HepG2 (cell line): ENCODE data around the gene HBA1. TPM values are rescaled to one million over a fixed set of nuclear protein-coding genes. Genes with fewer than 3 reads are reported as not detected.
A peak's percentile ranks its signal among the peaks of the same experiment; 100 is the strongest.

Experiments
- DNMT1 ChIP-seq: sonication (generic); formaldehyde crosslinking; IDR thresholded peaks from 2 replicates; pipeline ENCODE4 v1.5.1; 2020; ENCODE audit warnings: mild to moderate bottlenecking, missing genetic modification reagents
- GTF3A ChIP-seq: sonication (generic); formaldehyde crosslinking; conservative IDR thresholded peaks from 2 replicates; pipeline ENCODE4 v1.4.0; 2020; ENCODE audit warnings: mild to moderate bottlenecking, missing genetic modification reagents
- POLR2G ChIP-seq: fragments of 200-400 bp; formaldehyde crosslinking; IDR thresholded peaks from 2 replicates; pipeline ENCODE4 v1.6.1; 2018; ENCODE audit warnings: mild to moderate bottlenecking, low read depth, low read length, moderate library complexity
- RBFOX2 ChIP-seq: fragments of 200-400 bp; formaldehyde crosslinking; IDR thresholded peaks from 2 replicates; pipeline ENCODE4 v1.6.1; 2017; ENCODE audit warnings: low read depth, mild to moderate bottlenecking, low read length
- ZNF775 ChIP-seq: sonication (generic); formaldehyde crosslinking; IDR thresholded peaks from 2 replicates; pipeline ENCODE4 v1.4.0; 2020; ENCODE audit warnings: missing genetic modification reagents, mild to moderate bottlenecking, moderate library complexity, borderline replicate concordance
- polyA plus RNA-seq, 8 experiments: library from polyadenylated mRNA; depleted of rRNA in 3 of 8; stranded (reverse) in 7 of 8; unstranded in 1 of 8; fragments of >200 nt; fragmentation: Illumina TruSeq in 4 of 8; extraction: Trizol in 4 of 8; gene quantifications; 2 replicates each; pipeline versions ENCODE4 v1.2.1 to v1.2.3, GENCODE V29; 2011 to 2016; ENCODE audit warnings: low read depth in 4 of 8, missing spikeins in 1 of 8, mixed read lengths in 1 of 8; ENCODE audit not compliant: insufficient read depth in 1 of 8
- total RNA-seq, 5 experiments: library from RNA; depleted of rRNA; stranded (reverse); fragments of >200 nt; fragmentation: Illumina TruSeq; extraction: Trizol; gene quantifications; 2 replicates each; pipeline ENCODE4 v1.2.3, GENCODE V29; 2016; ENCODE audit warnings: low read depth in 1 of 5
- TF ChIP-seq, protein P1 (sequence below): sonication (generic); formaldehyde crosslinking; IDR thresholded peaks from 2 replicates; pipeline ENCODE4 v1.4.0; 2020; ENCODE audit warnings: missing genetic modification reagents, borderline replicate concordance
- TF ChIP-seq, protein P2 (sequence below): IDR thresholded peaks from 2 replicates; pipeline ENCODE4 v1.6.1; 2012; ENCODE audit warnings: inconsistent platforms
- TF ChIP-seq, protein P3 (sequence below): sonication (generic); formaldehyde crosslinking; IDR thresholded peaks from 2 replicates; pipeline ENCODE4 v1.8.0; 2022; ENCODE audit warnings: mild to moderate bottlenecking, missing genetic modification reagents, moderate library complexity
- TF ChIP-seq, protein P4 (sequence below): sonication (generic); formaldehyde crosslinking; IDR thresholded peaks from 2 replicates; pipeline ENCODE4 v1.4.0; 2020; ENCODE audit warnings: mild to moderate bottlenecking, missing genetic modification reagents
- TF ChIP-seq, protein P5 (sequence below): IDR thresholded peaks from 2 replicates; pipeline ENCODE4 v1.6.1; 2016; ENCODE audit warnings: missing compliant biosample characterization, missing genetic modification reagents, borderline replicate concordance
- TF ChIP-seq, protein P6 (sequence below): sonication (generic); formaldehyde crosslinking; IDR thresholded peaks from 2 replicates; pipeline ENCODE4 v1.5.0; 2020; ENCODE audit warnings: mild to moderate bottlenecking, missing genetic modification reagents, borderline replicate concordance

The HBA1 gene
- total and polyA plus RNA-seq, 2 of the 13 experiments (the other 11 are each of a cell fraction or from before 2014, with no cell fraction given) = 0.59 TPM; not detected in 1

DNA sequence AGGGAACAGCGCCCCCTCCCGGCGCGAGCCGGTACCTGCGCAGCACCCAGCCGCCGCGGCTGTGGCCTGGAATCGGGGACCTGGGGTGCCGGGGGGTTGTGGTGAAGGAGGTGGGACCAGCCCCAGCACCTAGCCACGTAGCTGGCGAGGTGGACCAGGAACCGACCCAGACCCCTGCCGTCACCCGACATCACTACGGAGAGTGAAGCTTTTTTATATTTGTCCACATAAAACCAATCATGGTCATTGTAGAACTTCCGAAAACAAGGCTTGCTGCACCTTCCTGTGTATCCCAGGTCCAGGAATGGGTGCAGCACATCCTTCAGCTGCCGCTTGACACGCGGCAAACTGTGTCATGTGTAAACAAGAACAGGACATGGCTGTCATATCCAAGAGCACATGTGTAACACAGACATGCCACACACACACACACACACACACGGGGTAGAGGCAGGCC lies 5.1 kb downstream of the HBA1 start (continued):
- TF ChIP-seq, protein P1, sequence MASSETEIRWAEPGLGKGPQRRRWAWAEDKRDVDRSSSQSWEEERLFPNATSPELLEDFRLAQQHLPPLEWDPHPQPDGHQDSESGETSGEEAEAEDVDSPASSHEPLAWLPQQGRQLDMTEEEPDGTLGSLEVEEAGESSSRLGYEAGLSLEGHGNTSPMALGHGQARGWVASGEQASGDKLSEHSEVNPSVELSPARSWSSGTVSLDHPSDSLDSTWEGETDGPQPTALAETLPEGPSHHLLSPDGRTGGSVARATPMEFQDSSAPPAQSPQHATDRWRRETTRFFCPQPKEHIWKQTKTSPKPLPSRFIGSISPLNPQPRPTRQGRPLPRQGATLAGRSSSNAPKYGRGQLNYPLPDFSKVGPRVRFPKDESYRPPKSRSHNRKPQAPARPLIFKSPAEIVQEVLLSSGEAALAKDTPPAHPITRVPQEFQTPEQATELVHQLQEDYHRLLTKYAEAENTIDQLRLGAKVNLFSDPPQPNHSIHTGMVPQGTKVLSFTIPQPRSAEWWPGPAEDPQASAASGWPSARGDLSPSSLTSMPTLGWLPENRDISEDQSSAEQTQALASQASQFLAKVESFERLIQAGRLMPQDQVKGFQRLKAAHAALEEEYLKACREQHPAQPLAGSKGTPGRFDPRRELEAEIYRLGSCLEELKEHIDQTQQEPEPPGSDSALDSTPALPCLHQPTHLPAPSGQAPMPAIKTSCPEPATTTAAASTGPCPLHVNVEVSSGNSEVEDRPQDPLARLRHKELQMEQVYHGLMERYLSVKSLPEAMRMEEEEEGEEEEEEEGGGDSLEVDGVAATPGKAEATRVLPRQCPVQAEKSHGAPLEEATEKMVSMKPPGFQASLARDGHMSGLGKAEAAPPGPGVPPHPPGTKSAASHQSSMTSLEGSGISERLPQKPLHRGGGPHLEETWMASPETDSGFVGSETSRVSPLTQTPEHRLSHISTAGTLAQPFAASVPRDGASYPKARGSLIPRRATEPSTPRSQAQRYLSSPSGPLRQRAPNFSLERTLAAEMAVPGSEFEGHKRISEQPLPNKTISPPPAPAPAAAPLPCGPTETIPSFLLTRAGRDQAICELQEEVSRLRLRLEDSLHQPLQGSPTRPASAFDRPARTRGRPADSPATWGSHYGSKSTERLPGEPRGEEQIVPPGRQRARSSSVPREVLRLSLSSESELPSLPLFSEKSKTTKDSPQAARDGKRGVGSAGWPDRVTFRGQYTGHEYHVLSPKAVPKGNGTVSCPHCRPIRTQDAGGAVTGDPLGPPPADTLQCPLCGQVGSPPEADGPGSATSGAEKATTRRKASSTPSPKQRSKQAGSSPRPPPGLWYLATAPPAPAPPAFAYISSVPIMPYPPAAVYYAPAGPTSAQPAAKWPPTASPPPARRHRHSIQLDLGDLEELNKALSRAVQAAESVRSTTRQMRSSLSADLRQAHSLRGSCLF (CRISPR knock-in tag) = no peak
- TF ChIP-seq, protein P2, sequence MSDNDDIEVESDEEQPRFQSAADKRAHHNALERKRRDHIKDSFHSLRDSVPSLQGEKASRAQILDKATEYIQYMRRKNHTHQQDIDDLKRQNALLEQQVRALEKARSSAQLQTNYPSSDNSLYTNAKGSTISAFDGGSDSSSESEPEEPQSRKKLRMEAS = no peak
- no peak for TF ChIP-seq GTF3A (CRISPR knock-in tag)
- no peak for TF ChIP-seq ZNF775 (CRISPR knock-in tag)
- no peak for TF ChIP-seq DNMT1
- TF ChIP-seq, protein P3, sequence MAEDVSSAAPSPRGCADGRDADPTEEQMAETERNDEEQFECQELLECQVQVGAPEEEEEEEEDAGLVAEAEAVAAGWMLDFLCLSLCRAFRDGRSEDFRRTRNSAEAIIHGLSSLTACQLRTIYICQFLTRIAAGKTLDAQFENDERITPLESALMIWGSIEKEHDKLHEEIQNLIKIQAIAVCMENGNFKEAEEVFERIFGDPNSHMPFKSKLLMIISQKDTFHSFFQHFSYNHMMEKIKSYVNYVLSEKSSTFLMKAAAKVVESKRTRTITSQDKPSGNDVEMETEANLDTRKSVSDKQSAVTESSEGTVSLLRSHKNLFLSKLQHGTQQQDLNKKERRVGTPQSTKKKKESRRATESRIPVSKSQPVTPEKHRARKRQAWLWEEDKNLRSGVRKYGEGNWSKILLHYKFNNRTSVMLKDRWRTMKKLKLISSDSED (CRISPR knock-in tag) = no peak
- TF ChIP-seq, protein P4, sequence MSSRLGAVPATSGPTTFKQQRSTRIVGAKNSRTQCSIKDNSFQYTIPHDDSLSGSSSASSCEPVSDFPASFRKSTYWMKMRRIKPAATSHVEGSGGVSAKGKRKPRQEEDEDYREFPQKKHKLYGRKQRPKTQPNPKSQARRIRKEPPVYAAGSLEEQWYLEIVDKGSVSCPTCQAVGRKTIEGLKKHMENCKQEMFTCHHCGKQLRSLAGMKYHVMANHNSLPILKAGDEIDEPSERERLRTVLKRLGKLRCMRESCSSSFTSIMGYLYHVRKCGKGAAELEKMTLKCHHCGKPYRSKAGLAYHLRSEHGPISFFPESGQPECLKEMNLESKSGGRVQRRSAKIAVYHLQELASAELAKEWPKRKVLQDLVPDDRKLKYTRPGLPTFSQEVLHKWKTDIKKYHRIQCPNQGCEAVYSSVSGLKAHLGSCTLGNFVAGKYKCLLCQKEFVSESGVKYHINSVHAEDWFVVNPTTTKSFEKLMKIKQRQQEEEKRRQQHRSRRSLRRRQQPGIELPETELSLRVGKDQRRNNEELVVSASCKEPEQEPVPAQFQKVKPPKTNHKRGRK (CRISPR knock-in tag) = no peak
- peak; percentile 14; the same call in 1 of the 2 replicates for TF ChIP-seq POLR2G
- TF ChIP-seq, protein P5, sequence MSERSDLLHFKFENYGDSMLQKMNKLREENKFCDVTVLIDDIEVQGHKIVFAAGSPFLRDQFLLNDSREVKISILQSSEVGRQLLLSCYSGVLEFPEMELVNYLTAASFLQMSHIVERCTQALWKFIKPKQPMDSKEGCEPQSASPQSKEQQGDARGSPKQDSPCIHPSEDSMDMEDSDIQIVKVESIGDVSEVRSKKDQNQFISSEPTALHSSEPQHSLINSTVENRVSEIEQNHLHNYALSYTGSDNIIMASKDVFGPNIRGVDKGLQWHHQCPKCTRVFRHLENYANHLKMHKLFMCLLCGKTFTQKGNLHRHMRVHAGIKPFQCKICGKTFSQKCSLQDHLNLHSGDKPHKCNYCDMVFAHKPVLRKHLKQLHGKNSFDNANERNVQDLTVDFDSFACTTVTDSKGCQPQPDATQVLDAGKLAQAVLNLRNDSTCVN (CRISPR knock-in tag) = peak; percentile 3; the same call in 1 of the 2 replicates
- peak; percentile 1 for TF ChIP-seq RBFOX2
- TF ChIP-seq, protein P6, sequence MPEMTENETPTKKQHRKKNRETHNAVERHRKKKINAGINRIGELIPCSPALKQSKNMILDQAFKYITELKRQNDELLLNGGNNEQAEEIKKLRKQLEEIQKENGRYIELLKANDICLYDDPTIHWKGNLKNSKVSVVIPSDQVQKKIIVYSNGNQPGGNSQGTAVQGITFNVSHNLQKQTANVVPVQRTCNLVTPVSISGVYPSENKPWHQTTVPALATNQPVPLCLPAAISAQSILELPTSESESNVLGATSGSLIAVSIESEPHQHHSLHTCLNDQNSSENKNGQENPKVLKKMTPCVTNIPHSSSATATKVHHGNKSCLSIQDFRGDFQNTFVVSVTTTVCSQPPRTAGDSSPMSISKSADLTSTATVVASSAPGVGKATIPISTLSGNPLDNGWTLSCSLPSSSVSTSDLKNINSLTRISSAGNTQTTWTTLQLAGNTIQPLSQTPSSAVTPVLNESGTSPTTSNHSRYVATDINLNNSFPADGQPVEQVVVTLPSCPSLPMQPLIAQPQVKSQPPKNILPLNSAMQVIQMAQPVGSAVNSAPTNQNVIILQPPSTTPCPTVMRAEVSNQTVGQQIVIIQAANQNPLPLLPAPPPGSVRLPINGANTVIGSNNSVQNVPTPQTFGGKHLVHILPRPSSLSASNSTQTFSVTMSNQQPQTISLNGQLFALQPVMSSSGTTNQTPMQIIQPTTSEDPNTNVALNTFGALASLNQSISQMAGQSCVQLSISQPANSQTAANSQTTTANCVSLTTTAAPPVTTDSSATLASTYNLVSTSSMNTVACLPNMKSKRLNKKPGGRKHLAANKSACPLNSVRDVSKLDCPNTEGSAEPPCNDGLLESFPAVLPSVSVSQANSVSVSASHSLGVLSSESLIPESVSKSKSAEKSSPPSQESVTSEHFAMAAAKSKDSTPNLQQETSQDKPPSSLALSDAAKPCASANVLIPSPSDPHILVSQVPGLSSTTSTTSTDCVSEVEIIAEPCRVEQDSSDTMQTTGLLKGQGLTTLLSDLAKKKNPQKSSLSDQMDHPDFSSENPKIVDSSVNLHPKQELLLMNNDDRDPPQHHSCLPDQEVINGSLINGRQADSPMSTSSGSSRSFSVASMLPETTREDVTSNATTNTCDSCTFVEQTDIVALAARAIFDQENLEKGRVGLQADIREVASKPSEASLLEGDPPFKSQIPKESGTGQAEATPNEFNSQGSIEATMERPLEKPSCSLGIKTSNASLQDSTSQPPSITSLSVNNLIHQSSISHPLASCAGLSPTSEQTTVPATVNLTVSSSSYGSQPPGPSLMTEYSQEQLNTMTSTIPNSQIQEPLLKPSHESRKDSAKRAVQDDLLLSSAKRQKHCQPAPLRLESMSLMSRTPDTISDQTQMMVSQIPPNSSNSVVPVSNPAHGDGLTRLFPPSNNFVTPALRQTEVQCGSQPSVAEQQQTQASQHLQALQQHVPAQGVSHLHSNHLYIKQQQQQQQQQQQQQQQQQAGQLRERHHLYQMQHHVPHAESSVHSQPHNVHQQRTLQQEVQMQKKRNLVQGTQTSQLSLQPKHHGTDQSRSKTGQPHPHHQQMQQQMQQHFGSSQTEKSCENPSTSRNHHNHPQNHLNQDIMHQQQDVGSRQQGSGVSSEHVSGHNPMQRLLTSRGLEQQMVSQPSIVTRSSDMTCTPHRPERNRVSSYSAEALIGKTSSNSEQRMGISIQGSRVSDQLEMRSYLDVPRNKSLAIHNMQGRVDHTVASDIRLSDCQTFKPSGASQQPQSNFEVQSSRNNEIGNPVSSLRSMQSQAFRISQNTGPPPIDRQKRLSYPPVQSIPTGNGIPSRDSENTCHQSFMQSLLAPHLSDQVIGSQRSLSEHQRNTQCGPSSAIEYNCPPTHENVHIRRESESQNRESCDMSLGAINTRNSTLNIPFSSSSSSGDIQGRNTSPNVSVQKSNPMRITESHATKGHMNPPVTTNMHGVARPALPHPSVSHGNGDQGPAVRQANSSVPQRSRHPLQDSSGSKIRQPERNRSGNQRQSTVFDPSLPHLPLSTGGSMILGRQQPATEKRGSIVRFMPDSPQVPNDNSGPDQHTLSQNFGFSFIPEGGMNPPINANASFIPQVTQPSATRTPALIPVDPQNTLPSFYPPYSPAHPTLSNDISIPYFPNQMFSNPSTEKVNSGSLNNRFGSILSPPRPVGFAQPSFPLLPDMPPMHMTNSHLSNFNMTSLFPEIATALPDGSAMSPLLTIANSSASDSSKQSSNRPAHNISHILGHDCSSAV (CRISPR knock-in tag) = 0 out of 2 replicates have a peak, but pooled peaks have one; percentile 3
